ENCODE data around the gene CTNNA2. TPM values are rescaled to one million over a fixed set of nuclear protein-coding genes. Genes with fewer than 3 reads are reported as not detected.
A peak's percentile ranks its signal among the peaks of the same experiment; 100 is the strongest.
"Not testable (repeated sequence)": the region's sequence is repeated elsewhere in the genome, so short reads cannot be mapped to it uniquely, and the experiment has no call there.

Gene CTNNA2
- total RNA-seq, 1 experiment from 2014 or later = 0.10 TPM

DNA sequence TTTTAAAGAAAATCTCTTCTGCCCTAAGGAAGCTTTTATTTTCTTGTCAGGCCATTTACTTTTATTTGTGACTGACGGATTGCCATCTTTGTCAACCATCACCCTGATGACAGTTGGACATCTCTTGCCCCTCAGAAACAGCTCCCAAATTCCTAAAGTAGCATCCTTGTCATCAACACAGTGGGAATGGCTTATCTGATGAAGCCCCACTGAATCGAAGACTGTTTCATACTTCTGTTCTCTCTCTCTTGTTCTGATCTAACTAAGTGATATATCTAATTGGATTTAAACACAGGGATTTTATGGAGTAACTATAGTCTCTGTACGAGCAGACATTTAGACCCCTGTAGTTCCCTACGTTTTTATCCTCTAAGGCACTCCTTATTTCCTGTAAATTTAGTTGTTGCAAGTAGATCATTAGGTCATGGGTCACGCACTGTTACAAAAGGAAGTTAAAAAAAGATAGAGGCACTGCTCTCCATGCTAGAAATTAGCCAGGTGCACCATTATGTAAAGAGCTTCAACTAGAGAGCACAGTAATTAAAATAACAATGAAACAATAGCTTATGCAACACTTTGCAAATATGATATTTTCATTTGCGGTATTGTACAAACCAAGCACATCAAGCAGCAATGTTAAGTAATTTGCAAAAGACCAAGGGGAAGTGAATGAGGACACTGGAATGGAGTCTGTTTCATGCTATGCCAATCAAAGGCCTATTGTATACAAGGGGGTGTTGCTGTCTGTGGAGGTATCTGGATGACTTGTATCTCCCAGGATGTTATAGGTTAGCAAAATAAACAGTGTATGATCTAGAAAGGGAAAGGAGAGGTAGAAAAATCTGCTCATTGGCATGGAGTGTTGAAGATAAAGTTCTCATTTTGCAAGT is 507.0 kb downstream of the CTNNA2 start:
- DNase-seq (ENCODE audit: low spot score) = no peak

DNA sequence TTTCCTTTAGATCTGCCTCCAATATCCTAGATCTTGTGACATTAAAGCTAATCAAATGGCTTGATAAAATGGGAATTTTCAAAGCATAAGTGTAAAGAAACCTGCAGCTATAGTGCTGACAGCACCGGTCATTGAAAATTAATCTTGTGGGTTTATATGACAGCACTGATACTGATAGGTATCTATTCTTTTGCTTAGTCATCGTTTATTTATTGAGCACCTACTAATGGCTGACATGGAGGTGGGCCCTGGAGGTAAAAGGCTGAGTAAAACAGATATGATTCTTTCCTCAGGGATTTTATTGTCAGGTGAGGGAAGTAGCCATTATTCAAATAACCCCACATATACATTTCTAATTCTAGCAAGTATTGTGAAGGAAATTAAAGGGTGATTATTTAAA is 509.2 kb downstream of the CTNNA2 start:
- DNase-seq (ENCODE audit: low spot score) = no peak

DNA sequence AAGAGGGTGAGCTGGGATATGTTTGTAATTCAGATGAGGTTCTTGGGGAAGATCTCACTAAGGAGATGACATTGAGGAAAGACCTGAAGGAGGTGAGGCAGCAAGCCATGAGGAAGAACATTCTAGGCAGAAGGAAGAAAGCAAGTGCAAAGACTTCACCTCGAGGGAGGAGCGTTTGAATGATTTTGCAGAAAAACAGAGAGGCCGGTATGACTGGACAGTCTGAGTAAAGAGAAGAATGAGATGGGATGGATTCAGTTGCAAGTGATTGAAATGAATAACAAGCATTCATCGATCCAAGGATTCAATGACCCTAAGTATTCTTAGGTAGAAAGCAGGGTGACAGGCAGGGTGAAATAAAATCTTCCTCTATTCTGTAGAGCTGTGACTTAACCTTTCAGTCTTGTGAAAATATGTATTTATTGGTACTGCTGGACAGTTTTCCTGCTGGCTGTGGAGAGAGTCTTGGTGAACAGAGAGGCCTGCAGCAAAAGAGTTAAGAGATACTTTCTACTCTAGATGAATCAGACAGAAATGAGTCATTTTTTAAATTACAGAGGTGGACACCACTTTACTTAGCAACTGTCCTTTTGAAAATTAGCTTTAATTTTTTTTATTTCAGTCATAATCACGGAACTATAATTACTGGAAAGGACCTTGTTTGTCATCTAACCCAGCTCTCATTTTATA is 513.3 kb downstream of the CTNNA2 start:
- DNase-seq (ENCODE audit: low spot score) = no peak

DNA sequence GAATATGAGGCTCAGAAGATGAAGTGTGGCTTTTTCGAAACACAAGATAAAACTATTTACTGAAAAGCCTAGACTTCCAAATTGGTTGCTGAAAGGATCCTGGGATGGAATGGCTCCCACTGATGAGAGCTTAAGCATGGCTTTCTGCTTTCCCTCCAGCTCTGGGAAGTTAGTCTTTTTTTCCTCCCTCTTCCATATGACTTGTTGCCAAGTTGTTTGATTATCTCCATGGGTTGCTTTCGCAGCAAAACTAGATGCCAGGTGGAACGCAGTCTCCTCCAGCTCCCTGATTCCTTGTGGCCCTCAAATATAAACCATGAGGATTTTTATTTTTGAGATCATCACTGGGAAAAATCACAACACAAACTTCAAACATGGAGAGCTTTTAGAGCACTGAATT is 515.2 kb downstream of the CTNNA2 start:
- no peak for DNase-seq (ENCODE audit: low spot score)

DNA sequence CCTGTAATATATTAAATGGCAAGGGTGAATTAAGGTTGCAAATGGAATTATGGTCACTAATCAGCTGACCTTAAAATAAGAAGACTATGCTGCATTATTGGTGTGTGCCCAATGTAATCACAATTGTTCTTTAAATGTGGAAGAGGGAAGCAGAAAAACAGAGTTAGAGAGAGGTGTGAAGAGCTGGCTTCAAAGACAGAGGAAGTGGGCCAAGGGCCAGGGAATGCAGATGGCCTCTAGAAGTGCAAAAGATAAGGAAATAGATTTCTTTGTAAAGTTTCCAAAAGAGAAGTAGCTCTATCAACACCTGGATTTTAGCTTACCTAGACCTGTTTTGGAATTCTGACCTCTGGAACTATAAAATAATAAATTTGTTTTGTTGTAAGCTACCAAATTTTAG is 515.7 kb downstream of the CTNNA2 start:
- no peak for DNase-seq (ENCODE audit: low spot score)

DNA sequence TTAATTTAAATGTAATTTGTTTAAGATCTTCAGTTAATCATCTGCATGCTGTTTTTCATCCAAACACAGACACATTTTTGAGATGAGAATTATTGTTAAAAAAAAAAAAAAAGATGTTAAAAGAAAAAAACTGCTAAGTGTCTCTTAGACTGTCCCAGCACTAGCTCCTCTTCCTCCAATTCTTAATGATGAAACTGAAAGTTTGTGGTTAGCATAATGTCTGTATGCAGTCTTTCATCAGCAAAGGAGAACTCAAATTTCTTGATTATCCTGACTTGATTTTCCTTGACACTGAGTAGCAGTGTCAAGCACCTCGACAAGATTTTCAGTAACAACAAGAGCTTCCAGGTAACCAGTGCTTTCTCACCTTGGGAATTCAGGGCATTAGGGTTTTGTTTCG is 517.3 kb downstream of the CTNNA2 start:
- no peak for DNase-seq (ENCODE audit: low spot score)

DNA sequence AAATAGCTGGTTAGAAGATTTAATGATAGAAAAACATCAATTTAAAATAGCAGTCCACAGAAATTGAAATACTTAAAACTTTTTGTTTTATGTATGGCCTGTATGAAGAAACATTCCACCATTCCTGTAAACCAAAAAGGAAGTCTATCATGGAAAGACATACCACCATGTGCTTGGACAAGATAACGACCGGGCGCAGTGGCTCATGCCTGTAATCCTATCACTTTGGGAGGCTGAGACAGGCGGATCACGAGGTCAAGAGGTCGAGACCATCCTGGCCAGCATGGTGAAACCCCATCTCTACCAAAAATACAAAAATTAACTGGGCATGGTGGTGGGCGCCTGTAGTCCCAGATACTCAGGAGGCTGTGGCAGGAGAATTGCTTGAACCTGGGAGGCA is 519.8 kb downstream of the CTNNA2 start:
- not testable (repeated sequence) for DNase-seq (ENCODE audit: low spot score)

DNA sequence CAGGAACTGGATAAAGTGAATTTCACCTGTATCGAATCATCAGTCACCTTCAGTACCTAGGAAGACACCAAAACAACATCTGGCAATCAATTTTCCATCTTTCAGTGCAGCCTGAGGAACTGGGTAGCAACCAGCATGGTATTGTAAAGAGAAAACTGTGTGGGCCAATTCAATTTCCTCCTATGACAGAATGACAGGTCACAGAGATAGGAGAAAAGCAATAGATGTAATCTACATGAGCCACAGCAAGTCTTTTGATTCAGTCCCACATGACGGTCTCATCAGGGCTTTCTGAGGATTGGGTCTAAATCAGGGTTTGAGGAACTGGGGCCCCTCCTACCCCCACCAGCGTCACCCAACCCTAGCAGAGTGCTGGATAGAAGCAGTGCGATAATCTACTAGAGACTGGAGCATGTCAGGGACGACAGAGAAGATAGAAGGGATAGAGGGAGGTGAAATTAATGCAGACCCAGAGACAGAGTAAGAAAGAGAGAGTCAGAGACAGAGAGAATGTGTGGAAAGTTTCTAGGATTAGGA is 523.0 kb downstream of the CTNNA2 start:
- no peak for DNase-seq (ENCODE audit: low spot score)

DNA sequence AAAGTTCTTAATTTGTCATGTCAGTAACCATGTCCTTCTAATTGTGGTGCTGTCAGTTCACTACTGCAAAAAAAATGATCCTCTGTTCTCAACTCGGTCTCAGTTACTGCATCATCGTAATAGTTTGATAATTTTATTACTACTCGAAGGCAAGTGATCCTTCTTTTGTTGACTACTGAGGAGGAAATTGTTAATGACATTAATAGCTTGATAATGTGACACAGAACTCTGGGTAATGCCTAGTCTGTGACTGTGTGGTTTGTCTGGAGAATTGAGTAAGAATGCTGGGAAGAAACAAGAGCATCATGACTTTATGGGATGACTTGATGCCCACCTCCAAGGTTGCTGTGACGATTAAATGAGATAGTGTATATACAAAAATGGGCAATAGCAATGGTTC is 524.5 kb downstream of the CTNNA2 start:
- no peak for DNase-seq (ENCODE audit: low spot score)

DNA sequence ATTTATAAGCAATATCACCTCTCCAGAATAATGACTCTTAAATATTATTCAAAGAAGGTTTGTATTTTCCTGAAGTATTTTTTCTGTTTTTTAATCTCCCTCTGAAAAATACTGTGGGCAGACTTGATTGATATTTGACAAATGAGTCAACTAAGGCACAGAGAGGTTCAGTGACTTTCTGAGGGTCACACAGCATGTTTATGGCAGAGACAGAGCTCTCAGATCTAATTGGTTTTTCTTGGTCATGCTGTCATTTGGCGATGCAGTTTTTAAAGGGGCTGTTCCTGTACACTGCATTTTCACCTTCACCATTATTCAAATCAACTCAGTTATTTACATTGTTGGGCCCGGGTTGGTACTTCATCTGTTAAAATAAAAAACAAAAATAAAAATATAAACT is 527.4 kb downstream of the CTNNA2 start:
- DNase-seq (ENCODE audit: low spot score) = no peak

DNA sequence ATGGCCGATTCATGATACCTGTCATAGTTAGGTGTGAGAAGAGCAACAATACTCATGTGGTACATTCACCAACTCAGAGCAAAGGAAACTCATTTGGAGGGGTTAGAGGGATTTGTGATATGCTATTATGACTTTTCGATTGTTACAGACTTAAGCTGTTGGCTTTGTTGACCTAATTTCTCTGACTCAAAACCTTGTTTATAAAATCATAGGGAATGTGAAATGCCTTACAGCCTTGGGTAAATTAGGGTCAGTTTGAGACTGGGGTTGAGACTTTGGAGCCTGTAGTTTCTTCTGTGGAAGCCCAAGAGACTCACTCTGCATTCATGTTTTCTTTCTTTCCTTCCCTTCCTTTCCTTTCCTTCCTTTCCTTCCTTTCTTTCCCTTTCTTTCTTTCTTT is 529.8 kb downstream of the CTNNA2 start:
- no peak for DNase-seq (ENCODE audit: low spot score)

DNA sequence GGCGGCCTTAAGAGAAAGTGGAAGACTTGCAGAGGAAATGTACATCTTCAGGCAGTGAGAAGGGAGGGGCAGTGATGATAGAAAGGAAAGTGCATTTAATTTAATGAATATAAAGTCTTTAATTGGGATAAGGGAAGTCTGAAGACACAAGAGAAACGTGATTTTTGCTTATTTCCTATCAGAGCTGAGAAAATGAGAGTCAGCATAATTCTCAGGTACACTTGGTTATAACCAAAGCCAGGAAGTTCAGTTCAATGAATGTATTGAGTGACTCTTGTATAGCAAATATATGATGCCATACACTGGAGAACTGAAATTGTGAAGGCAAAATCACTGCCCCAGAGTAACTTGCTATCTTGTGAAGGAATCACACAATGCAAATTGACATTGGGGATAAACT is 535.4 kb downstream of the CTNNA2 start:
- DNase-seq (ENCODE audit: low spot score) = no peak

DNA sequence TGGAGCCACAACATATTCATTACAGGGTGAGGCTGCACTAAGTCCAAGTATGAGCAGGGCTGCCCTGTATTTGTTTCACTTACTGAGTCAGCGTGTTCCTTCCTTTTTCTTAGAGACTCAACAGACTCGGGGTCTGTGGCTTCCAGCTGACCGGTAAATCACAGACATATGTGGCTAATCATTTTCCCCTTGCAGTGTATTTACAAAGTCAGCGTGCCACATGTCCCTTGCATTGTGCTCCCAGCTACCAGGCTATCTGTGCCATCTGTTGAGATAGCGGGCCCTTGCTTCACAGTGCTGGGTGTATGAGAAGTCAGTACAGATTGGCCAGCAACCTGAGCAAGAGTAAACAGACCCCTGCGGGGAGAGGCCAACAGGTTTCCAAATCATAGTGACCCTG is 537.4 kb downstream of the CTNNA2 start:
- DNase-seq (ENCODE audit: low spot score) = no peak

DNA sequence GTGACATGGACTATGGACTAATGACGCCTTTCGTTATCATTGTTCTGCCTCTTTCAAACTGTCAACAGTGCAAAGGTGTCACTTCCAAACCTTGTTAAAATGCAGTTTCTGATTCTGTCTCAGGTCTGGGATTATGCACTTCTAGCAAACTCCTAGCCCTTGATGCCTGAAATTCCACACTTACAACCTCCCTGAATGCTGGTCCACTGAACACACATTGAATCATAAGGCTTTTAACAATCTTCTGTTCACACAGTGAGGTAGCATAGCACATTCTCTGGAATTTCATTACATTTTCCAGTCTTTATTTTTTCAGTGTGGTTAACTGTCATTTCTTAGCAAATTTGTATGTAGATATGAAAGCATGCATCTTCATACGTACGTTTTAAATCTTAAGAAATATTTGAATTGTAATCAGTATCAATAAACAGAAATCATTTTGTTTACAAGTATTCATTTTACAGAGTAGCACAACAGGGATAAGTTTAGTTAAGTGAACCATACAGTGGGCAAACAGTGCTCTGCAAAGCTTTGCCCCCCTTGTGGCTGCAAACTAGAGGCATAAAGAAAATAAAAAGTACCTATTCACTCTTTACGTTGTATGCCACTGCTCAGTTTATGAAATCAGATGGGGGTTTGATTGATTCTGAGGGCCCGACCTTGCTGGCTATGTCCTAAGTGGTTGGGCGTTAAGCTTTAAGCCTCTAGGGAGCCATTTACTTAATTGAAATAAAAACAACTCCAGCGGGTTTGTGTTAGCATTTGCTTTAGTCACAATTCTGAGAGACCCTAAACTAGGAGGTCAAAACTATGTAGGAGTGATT is 540.9 kb downstream of the CTNNA2 start:
- peak; percentile 10 for DNase-seq (ENCODE audit: low spot score)

DNA sequence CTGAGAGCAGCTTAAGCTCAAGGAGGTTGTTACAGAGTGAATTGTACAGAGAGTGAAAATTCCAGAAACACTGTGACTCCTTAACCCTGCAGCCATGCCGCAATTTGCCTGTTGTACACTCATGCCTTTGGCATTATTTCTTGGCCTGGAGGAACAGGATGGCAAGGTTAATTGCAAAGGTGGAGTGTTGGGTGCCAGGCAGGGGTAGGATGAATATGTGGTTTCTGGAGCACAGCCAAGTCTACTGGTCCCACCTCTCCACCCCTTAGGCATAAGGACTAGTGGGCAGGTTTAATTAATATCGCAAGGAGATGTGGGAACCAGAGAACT is 541.5 kb downstream of the CTNNA2 start:
- peak; percentile 74 for DNase-seq (ENCODE audit: low spot score)

DNA sequence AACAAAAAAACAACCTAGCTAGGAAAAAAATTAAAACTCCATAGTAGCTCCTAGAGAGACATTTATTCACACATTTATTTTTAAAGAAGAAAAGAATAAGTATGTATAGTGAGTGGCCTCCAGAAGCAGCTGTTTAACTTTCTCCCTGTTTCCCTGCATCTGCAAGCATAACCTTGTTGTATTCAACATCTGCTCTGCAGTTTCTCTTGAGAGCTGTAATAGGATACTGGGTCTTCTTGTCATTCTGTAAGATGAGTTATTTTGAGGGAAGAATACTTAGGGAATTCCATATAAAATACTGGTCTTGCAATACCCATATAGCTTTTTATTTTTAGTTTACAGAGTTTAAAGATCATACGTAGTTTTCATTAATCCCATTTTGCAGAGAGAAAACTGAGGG is 545.1 kb downstream of the CTNNA2 start:
- no peak for DNase-seq (ENCODE audit: low spot score)

DNA sequence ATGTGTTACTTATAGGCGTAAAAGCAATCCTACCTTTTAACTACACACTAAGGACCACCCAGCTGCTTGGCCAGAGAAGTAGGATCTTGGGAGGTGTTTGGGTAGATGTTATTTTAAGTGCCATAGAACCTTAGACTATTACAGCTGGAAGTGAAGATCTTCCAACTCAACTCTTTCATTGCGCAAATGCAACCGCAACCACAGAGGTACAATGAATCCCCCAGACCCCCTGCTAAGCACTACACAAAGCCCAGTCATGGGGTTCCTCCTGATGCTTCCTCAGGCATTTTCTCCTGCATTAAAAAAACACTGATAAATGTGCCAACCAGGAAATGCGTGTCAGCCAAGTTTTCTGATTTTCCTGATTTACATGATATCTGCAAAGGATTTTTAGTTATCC is 545.7 kb downstream of the CTNNA2 start:
- no peak for DNase-seq (ENCODE audit: low spot score)

DNA sequence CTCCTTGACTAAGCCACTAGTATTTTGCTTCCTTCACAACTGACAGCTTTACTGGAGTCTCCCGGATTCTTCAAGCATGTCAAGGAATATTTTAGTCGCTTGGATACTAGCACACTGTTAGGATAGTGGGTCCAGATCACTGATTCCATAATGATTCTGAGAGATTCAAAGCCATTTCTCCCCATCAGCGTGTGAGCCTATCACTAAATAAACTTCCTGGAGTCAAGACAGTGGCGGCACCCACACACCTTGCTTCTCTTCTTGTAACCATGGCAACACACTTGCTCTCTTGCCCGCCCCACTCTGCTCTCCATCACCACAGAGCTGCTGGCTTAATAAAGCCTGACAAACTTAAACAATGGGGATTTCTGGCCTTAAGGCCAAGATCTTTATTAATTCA is 546.6 kb downstream of the CTNNA2 start:
- DNase-seq (ENCODE audit: low spot score) = no peak

DNA sequence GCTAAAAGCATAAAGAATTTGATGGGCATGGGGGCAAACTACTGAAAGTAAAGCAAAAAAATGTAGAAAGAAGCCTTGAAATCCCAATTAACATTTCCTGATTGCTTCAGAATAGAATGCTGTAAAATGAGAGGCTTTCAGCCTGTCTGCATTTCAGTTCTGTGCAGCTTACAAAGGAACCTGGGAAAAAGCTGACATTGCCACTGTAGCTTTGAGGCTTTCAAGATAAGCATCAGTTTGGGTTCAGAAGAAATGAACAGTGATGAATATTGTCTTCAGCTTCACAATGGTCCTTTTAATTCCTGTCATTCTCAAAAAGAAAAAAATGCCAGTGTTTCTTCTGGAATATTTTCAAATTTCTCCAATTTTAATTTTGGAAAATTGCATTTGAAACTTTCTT is 549.0 kb downstream of the CTNNA2 start:
- DNase-seq (ENCODE audit: low spot score) = no peak

DNA sequence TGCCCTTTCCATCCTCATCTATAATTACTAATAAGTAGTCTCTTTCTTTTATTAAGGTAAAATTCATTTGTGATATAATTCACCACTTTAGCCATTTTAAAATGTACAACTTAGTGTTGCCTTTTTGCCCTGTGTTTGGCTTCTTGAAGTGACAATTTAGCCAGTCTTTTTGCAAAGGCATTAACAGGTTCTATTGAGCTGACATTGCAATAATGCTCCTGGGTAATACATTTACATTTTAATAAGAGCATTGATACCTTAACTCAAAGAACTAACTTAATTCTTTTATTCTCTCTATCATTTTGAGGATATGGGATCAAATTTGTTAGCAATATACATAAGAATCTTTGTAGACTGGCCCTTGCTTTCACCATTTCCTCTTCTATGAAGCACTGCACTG is 549.4 kb downstream of the CTNNA2 start:
- no peak for DNase-seq (ENCODE audit: low spot score)

DNA sequence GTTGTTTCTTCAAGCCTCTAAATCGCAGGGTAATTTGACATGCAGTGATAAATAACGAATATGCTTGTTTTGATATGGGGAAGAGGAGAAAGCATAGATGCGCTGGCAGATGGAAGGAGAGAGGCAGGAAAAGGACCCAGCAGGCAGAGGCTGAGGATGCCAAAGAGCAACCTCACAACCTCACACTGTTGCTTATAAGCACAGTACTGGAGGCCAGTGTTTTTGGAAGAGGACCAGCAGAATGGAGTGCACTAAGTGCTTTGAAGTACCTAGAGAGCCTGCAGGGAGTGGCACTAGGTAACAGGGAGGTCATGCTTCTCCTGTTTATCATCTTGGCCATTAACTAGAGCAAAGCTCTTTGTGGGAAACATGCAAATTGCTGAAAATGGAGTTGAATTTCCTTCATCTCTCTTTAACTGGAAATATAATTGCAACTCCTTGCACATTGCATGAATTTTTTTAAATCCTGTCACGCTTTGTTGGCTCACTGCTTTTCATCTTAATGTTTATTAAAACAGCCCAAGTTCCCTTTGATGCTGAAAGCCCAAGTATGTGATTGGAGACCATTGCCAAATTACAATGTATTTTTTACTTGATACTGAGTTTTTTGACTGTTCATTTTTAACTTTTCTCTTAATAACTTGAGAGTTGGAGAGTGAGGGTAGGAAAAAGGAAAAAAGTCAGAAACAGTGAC is 555.3 kb downstream of the CTNNA2 start:
- DNase-seq (ENCODE audit: low spot score) = no peak

DNA sequence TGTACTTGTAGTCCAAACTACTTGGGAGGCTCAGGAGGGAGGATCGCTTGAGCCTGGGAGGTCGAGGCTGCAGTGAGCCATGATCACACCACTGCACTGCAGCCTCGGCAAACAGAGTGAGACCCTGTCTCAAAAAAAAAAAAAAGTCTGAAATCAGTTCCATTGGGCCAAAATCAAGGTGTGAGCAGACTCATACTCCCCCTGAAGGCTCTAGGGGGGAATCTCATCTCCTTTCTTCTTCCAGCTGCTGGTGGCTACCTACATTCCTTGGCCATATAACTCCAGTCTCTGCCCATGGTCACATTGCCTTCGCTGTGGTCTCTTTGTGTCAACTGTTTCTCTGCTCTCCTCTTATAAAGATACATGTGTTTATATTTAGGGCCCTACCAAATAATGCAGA is 557.7 kb downstream of the CTNNA2 start:
- DNase-seq (ENCODE audit: low spot score) = no peak

Data from HT-29 (cell line).